Lower leg skin (tissue), 4 donors: ENCODE results near the gene S100A5. TPM values are rescaled to one million over a fixed set of nuclear protein-coding genes. Genes with fewer than 3 reads are reported as not detected.
"Not testable (repeated sequence)": the region's sequence is repeated elsewhere in the genome, so short reads cannot be mapped to it uniquely, and the experiment has no call there.

Source experiments
- DNase-seq, 2 donors: peaks; one replicate each; pipeline ENCODE4 v3.0.0-alpha.2; 2019; ENCODE audit warnings: low spot score in 2 of 2
- H3K4me3 ChIP-seq: fragments of 200-600 bp; sonication (generic); 2 replicates; pipeline ENCODE4 v1.5.1; 2017; ENCODE audit warnings: mild to moderate bottlenecking, low read depth; ENCODE audit not compliant: poor library complexity, severe bottlenecking
- CTCF ChIP-seq, 3 donors: fragments of 450-650 bp; IDR thresholded peaks; one replicate each; pipeline ENCODE4 v1.5.1; 2016; ENCODE audit warnings: antibody characterized with exemption in 3 of 3, mild to moderate bottlenecking in 3 of 3, moderate library complexity in 2 of 3
- POLR2A ChIP-seq, 2 donors: fragments of 450-650 bp; IDR thresholded peaks; one replicate each; pipeline ENCODE4 v1.6.1; 2016 to 2017; ENCODE audit warnings: antibody characterized with exemption in 2 of 2, mild to moderate bottlenecking in 1 of 2, moderate library complexity in 1 of 2
- WGBS, 2 donors: methylation state at CpG; one replicate each; pipeline ENCODE4 v1.1.5; 2018; 5-methylcytosine and 5-hydroxymethylcytosine counted together
- intact Hi-C: fragments of 100-400 bp; cut with DNase I; formaldehyde crosslinking; loops from one replicate; pipeline ENCODE4 v1.15.0; 2023; ENCODE audit warnings: low total_unique reads
- total RNA-seq, 4 donors: library from RNA; depleted of rRNA; stranded (reverse); fragments of >200 nt; gene quantifications; one replicate each; pipeline ENCODE4 v1.1.0, GENCODE V29; 2016

Gene S100A5
- total RNA-seq, 4 donors from 2014 or later: not detected

- DNase-seq: no peak
- TF ChIP-seq POLR2A (IDR thresholded peaks at IDR 0.05) (no peak), CTCF (IDR thresholded peaks at IDR 0.05) (no peak)
- 54 to 61% methylated on average over 4 of the region's 4 CpGs for WGBS, 2 donors
- intact Hi-C loops: loop anchor here (10.0 kb wide), 2 partner anchors 88 to 178 kb away; no protein-coding TSS in a partner anchor
- no peak overlapping the region for H3K4me3 ChIP-seq
Observed at GRCh38 chr1:153577138-153577537, 36.4 kb upstream of the S100A5 start.

- intact Hi-C loops: loop anchor here (10.0 kb wide), 2 partner anchors 89 to 179 kb away; no protein-coding TSS in a partner anchor
- not testable (repeated sequence) for DNase-seq, H3K4me3 ChIP-seq
- 86 to 87% methylated on average over 10 of the region's 10 CpGs for WGBS, 2 donors
Observed at GRCh38 chr1:153575497-153575896, 34.8 kb upstream of the S100A5 start.

- intact Hi-C loops: loop anchor here (10.0 kb wide), 2 partner anchors 90 to 180 kb away; no protein-coding TSS in a partner anchor
- not testable (repeated sequence) for H3K4me3 ChIP-seq, DNase-seq
- WGBS, 2 donors: 92% methylated on average over 27 of the region's 35 CpGs
Observed at GRCh38 chr1:153575081-153575491, 34.4 kb upstream of the S100A5 start.

- TF ChIP-seq POLR2A (IDR thresholded peaks at IDR 0.05) (no peak), CTCF (IDR thresholded peaks at IDR 0.05) (no peak)
- no peak for DNase-seq
- intact Hi-C loops: loop anchor here (10.0 kb wide), 2 partner anchors 91 to 181 kb away; no protein-coding TSS in a partner anchor
- H3K4me3 ChIP-seq: no peak overlapping the region
- WGBS, 2 donors: 70 to 83% methylated on average over 3 of the region's 3 CpGs
Observed at GRCh38 chr1:153573351-153573750, 32.6 kb upstream of the S100A5 start.

GRCh38 chr1:153572569-153573015 lies 31.9 kb upstream of the S100A5 start:
- intact Hi-C loops: loop anchor here (10.0 kb wide), 2 partner anchors 92 to 182 kb away; no protein-coding TSS in a partner anchor

GRCh38 chr1:153571706-153572105 lies 31.0 kb upstream of the S100A5 start:
- intact Hi-C loops: loop anchor here (10.0 kb wide), 2 partner anchors 93 to 183 kb away; no protein-coding TSS in a partner anchor
- DNase-seq: no peak
- WGBS, 2 donors: 77 to 78% methylated on average over 7 of the region's 7 CpGs
- no peak overlapping the region for H3K4me3 ChIP-seq
- no peak for TF ChIP-seq POLR2A (IDR thresholded peaks at IDR 0.05)
- no peak for TF ChIP-seq CTCF (IDR thresholded peaks at IDR 0.05)

More at GRCh38 chr1:153572569-153573015, 31.9 kb upstream of the S100A5 start:
- TF ChIP-seq CTCF (IDR thresholded peaks at IDR 0.05) (no peak), POLR2A (IDR thresholded peaks at IDR 0.05) (no peak)
- 4 to 7% methylated on average over 3 of the region's 3 CpGs for WGBS, 2 donors
- no peak overlapping the region for H3K4me3 ChIP-seq
- peak; percentile 85 to 94 for DNase-seq

GRCh38 chr1:153570874-153571273 lies 30.1 kb upstream of the S100A5 start:
- no peak overlapping the region for H3K4me3 ChIP-seq
- intact Hi-C loops: loop anchor here (10.0 kb wide), 2 partner anchors 94 to 184 kb away; no protein-coding TSS in a partner anchor
- WGBS, 2 donors: 88 to 95% methylated on average over 5 of the region's 5 CpGs
- TF ChIP-seq POLR2A (IDR thresholded peaks at IDR 0.05): no peak
- TF ChIP-seq CTCF (IDR thresholded peaks at IDR 0.05): no peak
- no peak for DNase-seq
